SH-SY5Y (cell line): Measurements from ENCODE around the gene PFDN2.

Source experiments
- GATA2 ChIP-seq: IDR thresholded peaks from 2 replicates; pipeline ENCODE4 v1.6.1; 2011; ENCODE audit warnings: mild to moderate bottlenecking, low read depth, low read length
- GATA3 ChIP-seq: IDR thresholded peaks from 2 replicates; pipeline ENCODE4 v1.6.1; 2011; ENCODE audit warnings: low read depth, mild to moderate bottlenecking, low read length, moderate library complexity

DNA sequence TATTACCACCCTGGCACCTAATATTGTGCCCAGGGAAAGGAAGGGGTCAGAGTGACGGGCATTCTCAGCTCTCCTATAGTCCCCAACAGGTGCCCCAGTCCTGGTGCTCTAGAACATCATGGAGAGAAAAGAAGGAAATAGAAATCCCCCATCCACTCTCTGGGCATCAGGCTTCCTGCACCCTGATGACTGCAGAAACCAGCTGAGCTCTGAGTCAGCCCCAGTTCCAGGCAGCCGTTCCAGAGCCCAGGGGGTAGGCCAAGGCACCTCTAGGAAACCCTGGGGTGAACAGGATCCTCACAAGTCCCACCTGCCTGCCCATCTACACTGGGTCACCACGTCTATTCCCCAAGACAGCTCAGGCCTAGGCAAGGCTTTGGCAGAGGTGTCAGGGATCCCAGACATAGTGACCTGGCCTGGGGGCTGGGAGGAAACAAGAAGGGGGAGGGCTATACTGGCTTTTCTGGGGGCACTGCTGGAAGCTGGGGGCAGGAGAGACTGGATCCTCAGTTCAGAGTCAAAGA lies 29.2 kb downstream of the PFDN2 start:
- TF ChIP-seq GATA2 (no peak), GATA3 (no peak)
